Measurements from ENCODE around the gene F2R.

GRCh38 chr5:76695346-76695745 lies 20.6 kb upstream of the F2R start:
- TF ChIP-seq EZH2 (IDR thresholded peaks at IDR 0.05; ENCODE audit: low read length) (no peak), CTCF (optimal IDR thresholded peaks at IDR 0.05 in 1 of 3, IDR thresholded peaks at IDR 0.05 in 1 of 3, conservative IDR thresholded peaks at IDR 0.05 in 1 of 3; ENCODE audit: extremely low read depth in 1 of 3, insufficient read depth in 2 of 3, low read length in 3 of 3) (no peak)

Measured in keratinocyte (primary cell).